ENCODE data around the gene ANGPTL7. TPM values are rescaled to one million over a fixed set of nuclear protein-coding genes. Genes with fewer than 3 reads are reported as not detected.

ANGPTL7 gene
- total RNA-seq, 1 experiment from 2014 or later: not detected

DNA sequence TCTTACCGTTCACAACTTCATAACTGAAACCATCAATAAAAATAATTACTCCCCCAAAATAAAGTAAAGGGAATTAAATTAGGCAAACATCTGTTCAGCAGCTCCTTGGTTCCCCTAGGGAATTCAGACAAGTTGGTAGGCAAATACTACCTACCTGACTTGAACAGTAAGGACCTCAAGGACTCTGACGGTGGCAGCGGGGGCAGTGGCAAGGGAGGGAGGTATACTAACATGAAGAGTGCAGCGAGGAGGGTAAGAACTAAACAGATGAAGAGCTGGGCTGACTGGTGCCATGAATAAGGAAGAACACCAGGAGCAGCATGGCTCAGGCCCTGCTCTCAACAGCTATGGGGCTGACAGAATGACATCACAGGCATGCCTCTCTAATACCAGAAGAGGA lies 40.0 kb downstream of the ANGPTL7 start:
- H3K27ac Mint-ChIP-seq (ENCODE audit: unreplicated experiment): no peak overlapping the region
- TF ChIP-seq CTCF (IDR thresholded peaks at IDR 0.05; ENCODE audit: insufficient read depth in 1 of 2, low read depth in 1 of 2, low read length in 1 of 2, severe bottlenecking in 1 of 2, unreplicated experiment in 1 of 2): no peak
- ChIA-PET CTCF (interaction anchor here (0.6 kb wide), 1 partner anchor 1546 kb away, joined by 7 read pairs; no protein-coding TSS in a partner anchor), POLR2A (no interaction called here)
- no peaks in the 10 kb centered on the region for H3K9me3 Mint-ChIP-seq (ENCODE audit: unreplicated experiment)
- H3K4me3 Mint-ChIP-seq (ENCODE audit: unreplicated experiment): no peak overlapping the region
- peaks cover 73% of the 10 kb centered on the region for H3K36me3 Mint-ChIP-seq (ENCODE audit: insufficient read depth, unreplicated experiment)
- H3K36me3 ChIP-seq (ENCODE audit: control insufficient read depth, insufficient read depth, low read length): no peaks in the 10 kb centered on the region
- BruUV-seq (replicated peaks): no TSS peak
- H3K4me3 ChIP-seq (ENCODE audit: low read depth, low read length): no peak overlapping the region
- H3K27me3 ChIP-seq (replicated peaks; ENCODE audit: control insufficient read depth, insufficient read depth, low read length): no peaks in the 10 kb centered on the region
- no peaks in the 10 kb centered on the region for H3K4me1 ChIP-seq
- intact Hi-C loops (cut with micrococcal nuclease; ENCODE audit: unreplicated experiment): no loop called here
- no peaks in the 10 kb centered on the region for H3K9me3 ChIP-seq
- no peak for DNase-seq
- H3K4me1 Mint-ChIP-seq (ENCODE audit: low read depth, unreplicated experiment): no peaks in the 10 kb centered on the region
- no peaks in the 10 kb centered on the region for H3K27me3 Mint-ChIP-seq (ENCODE audit: insufficient read depth, unreplicated experiment)

- H3K27ac Mint-ChIP-seq (ENCODE audit: unreplicated experiment): no peak overlapping the region
- H3K36me3 Mint-ChIP-seq (ENCODE audit: insufficient read depth, unreplicated experiment): peaks cover 56% of the 10 kb centered on the region
- CTCF ChIA-PET: no interaction called here
These were observed 44.1 kb downstream of the ANGPTL7 start for GRCh38 chr1:11233208-11233607.

DNA sequence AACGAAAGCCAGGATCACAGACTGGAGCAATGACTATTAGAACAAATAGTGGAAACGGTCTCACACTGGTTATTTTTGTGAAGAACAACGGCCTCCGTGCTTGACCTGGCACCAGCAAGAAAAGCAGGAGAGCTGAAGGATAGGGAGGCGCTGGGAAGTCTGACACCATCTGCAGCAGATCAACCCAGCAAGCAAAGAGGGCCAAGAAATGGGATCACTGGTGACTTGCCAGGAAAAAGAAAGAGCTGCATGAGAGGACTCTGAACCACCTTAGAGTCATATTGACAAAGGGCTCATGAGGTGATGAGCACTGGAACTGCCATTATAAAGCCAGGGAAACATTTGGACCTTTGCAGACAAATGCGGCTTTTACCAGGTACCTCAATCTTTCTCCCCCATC lies 48.2 kb downstream of the ANGPTL7 start:
- no peak for TF ChIP-seq CTCF (IDR thresholded peaks at IDR 0.05; ENCODE audit: insufficient read depth in 1 of 2, low read depth in 1 of 2, low read length in 1 of 2, severe bottlenecking in 1 of 2, unreplicated experiment in 1 of 2)
- no peak for DNase-seq
- Histone ChIP-seq H3K27me3 (replicated peaks; ENCODE audit: control insufficient read depth, insufficient read depth, low read length) (no peaks in the 10 kb centered on the region), H3K4me1 (no peaks in the 10 kb centered on the region), H3K36me3 (ENCODE audit: control insufficient read depth, insufficient read depth, low read length) (peaks cover 3% of the 10 kb centered on the region; the same call in 1 of the 2 replicates), H3K4me3 (ENCODE audit: low read depth, low read length) (no peak overlapping the region), H3K9me3 (no peaks in the 10 kb centered on the region)
- Mint-ChIP-seq H3K4me1 (ENCODE audit: low read depth, unreplicated experiment) (no peaks in the 10 kb centered on the region), H3K9me3 (ENCODE audit: unreplicated experiment) (no peaks in the 10 kb centered on the region), H3K27ac (ENCODE audit: unreplicated experiment) (no peak overlapping the region), H3K36me3 (ENCODE audit: insufficient read depth, unreplicated experiment) (peaks cover 55% of the 10 kb centered on the region), H3K4me3 (ENCODE audit: unreplicated experiment) (no peak overlapping the region), H3K27me3 (ENCODE audit: insufficient read depth, unreplicated experiment) (no peaks in the 10 kb centered on the region)
- intact Hi-C loops (cut with micrococcal nuclease; ENCODE audit: unreplicated experiment): no loop called here
- ChIA-PET POLR2A (no interaction called here), CTCF (no interaction called here)
- no TSS peak for BruUV-seq (replicated peaks)

More at GRCh38 chr1:11233208-11233607, 44.1 kb downstream of the ANGPTL7 start:
- Histone ChIP-seq H3K27me3 (replicated peaks; ENCODE audit: control insufficient read depth, insufficient read depth, low read length) (no peaks in the 10 kb centered on the region), H3K4me1 (no peaks in the 10 kb centered on the region), H3K9me3 (no peaks in the 10 kb centered on the region), H3K36me3 (ENCODE audit: control insufficient read depth, insufficient read depth, low read length) (no peaks in the 10 kb centered on the region), H3K4me3 (ENCODE audit: low read depth, low read length) (no peak overlapping the region)
- no peaks in the 10 kb centered on the region for H3K27me3 Mint-ChIP-seq (ENCODE audit: insufficient read depth, unreplicated experiment)
- H3K9me3 Mint-ChIP-seq (ENCODE audit: unreplicated experiment): no peaks in the 10 kb centered on the region
- H3K4me3 Mint-ChIP-seq (ENCODE audit: unreplicated experiment): no peak overlapping the region
- no peak for TF ChIP-seq CTCF (IDR thresholded peaks at IDR 0.05; ENCODE audit: insufficient read depth in 1 of 2, low read depth in 1 of 2, low read length in 1 of 2, severe bottlenecking in 1 of 2, unreplicated experiment in 1 of 2)
- BruUV-seq (replicated peaks): no TSS peak
- no peaks in the 10 kb centered on the region for H3K4me1 Mint-ChIP-seq (ENCODE audit: low read depth, unreplicated experiment)
- no peak for DNase-seq
- intact Hi-C loops (cut with micrococcal nuclease; ENCODE audit: unreplicated experiment): no loop called here
- POLR2A ChIA-PET: no interaction called here
